H1 (cell line): Measurements from ENCODE around the gene POLRMT.

Experiments
- CBX5 ChIP-seq: fragments of 300-800, 300-1000 bp; sonication (generic); IDR thresholded peaks from 2 replicates; pipeline ENCODE4 v1.7.1; 2016; ENCODE audit warnings: antibody characterized with exemption, low read length, low read depth
- CTCF ChIP-seq, 3 experiments: IDR thresholded peaks; 1 replicate in 2 of 3; 2 replicates in 1 of 3; pipeline versions ENCODE4 v1.5.1 to v1.6.1; 2011; ENCODE audit warnings: low read length in 3 of 3, mild to moderate bottlenecking in 3 of 3, inconsistent platforms in 2 of 3, low read depth in 1 of 3, moderate library complexity in 1 of 3; ENCODE audit not compliant: insufficient read depth in 1 of 3; ENCODE audit errors: control extremely low read depth in 1 of 3
- EP300 ChIP-seq, 2 experiments: IDR thresholded peaks; 1 replicate in 1 of 2; 2 replicates in 1 of 2; pipeline ENCODE4 v1.6.1; 2011 to 2012; ENCODE audit warnings: low read depth in 2 of 2, low read length in 2 of 2, mild to moderate bottlenecking in 2 of 2, borderline replicate concordance in 1 of 2, inconsistent platforms in 1 of 2, moderate library complexity in 1 of 2
- POLR2A ChIP-seq, 2 experiments: IDR thresholded peaks; 1 replicate in 1 of 2; 2 replicates in 1 of 2; pipeline ENCODE4 v1.6.1; 2011; ENCODE audit warnings: low read depth in 2 of 2, low read length in 2 of 2, mild to moderate bottlenecking in 2 of 2; ENCODE audit errors: control extremely low read depth in 1 of 2
- RAD21 ChIP-seq, 2 experiments: IDR thresholded peaks in 1 of 2; conservative IDR thresholded peaks in 1 of 2; 2 replicates each; pipeline ENCODE4 v1.6.1; 2011; ENCODE audit warnings: low read depth in 2 of 2, low read length in 2 of 2, improper control_type of control experiment in 1 of 2, inconsistent platforms in 1 of 2, mild to moderate bottlenecking in 1 of 2, moderate library complexity in 1 of 2
- SIRT6 ChIP-seq: IDR thresholded peaks from one replicate; pipeline ENCODE4 v1.7.1; 2012; ENCODE audit warnings: low read length, inconsistent platforms
- TBP ChIP-seq: IDR thresholded peaks from 2 replicates; pipeline ENCODE4 v1.6.1; 2011; ENCODE audit warnings: low read depth, low read length, improper control_type of control experiment

GRCh38 chr19:624433-625109, 8.8 kb downstream of the POLRMT start:
- TF ChIP-seq TBP (no peak), EP300 (IDR thresholded peaks at IDR 0.05; ENCODE audit: borderline replicate concordance in 1 of 2, low read depth in 2 of 2, low read length in 2 of 2) (no peak), POLR2A (IDR thresholded peaks at IDR 0.05; ENCODE audit: control extremely low read depth in 1 of 2, low read depth in 2 of 2, low read length in 2 of 2) (no peak), SIRT6 (no peak), RAD21 (IDR thresholded peaks at IDR 0.05 in 1 of 2, conservative IDR thresholded peaks at IDR 0.05 in 1 of 2; ENCODE audit: low read depth in 2 of 2, low read length in 2 of 2) (no peak), CTCF (IDR thresholded peaks at IDR 0.05; ENCODE audit: control extremely low read depth in 1 of 3, insufficient read depth in 1 of 3, low read depth in 1 of 3, low read length in 3 of 3) (no peak), CBX5 (no peak)
